Measurements from ENCODE around the gene MED16.

GRCh38 chr19:876089-876488, 16.9 kb downstream of the MED16 start:
- no peak for TF ChIP-seq SP1 (IDR thresholded peaks at IDR 0.05)
- TF ChIP-seq SP1 (CRISPR knock-in tag; IDR thresholded peaks at IDR 0.05), result no peak
- TF ChIP-seq ZNF740 (CRISPR knock-in tag; IDR thresholded peaks at IDR 0.05), result no peak
- no peak for TF ChIP-seq RELA (CRISPR knock-in tag; IDR thresholded peaks at IDR 0.05)
- no peak for TF ChIP-seq ZNF607 (CRISPR knock-in tag; IDR thresholded peaks at IDR 0.05; ENCODE audit: borderline replicate concordance)
- TF ChIP-seq ZBTB26 (CRISPR knock-in tag; IDR thresholded peaks at IDR 0.05; ENCODE audit: borderline replicate concordance), result no peak
- no peak for TF ChIP-seq ZFX (CRISPR knock-in tag; IDR thresholded peaks at IDR 0.05; ENCODE audit: low read depth)
- TF ChIP-seq, protein P1, sequence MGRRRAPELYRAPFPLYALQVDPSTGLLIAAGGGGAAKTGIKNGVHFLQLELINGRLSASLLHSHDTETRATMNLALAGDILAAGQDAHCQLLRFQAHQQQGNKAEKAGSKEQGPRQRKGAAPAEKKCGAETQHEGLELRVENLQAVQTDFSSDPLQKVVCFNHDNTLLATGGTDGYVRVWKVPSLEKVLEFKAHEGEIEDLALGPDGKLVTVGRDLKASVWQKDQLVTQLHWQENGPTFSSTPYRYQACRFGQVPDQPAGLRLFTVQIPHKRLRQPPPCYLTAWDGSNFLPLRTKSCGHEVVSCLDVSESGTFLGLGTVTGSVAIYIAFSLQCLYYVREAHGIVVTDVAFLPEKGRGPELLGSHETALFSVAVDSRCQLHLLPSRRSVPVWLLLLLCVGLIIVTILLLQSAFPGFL (CRISPR knock-in tag; IDR thresholded peaks at IDR 0.05), result no peak
- no peak for TF ChIP-seq FOSL2 (CRISPR knock-in tag; IDR thresholded peaks at IDR 0.05)
- TF ChIP-seq, protein P2, sequence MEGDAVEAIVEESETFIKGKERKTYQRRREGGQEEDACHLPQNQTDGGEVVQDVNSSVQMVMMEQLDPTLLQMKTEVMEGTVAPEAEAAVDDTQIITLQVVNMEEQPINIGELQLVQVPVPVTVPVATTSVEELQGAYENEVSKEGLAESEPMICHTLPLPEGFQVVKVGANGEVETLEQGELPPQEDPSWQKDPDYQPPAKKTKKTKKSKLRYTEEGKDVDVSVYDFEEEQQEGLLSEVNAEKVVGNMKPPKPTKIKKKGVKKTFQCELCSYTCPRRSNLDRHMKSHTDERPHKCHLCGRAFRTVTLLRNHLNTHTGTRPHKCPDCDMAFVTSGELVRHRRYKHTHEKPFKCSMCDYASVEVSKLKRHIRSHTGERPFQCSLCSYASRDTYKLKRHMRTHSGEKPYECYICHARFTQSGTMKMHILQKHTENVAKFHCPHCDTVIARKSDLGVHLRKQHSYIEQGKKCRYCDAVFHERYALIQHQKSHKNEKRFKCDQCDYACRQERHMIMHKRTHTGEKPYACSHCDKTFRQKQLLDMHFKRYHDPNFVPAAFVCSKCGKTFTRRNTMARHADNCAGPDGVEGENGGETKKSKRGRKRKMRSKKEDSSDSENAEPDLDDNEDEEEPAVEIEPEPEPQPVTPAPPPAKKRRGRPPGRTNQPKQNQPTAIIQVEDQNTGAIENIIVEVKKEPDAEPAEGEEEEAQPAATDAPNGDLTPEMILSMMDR (CRISPR knock-in tag; IDR thresholded peaks at IDR 0.05), result no peak
- no peak for TF ChIP-seq FIP1L1 (IDR thresholded peaks at IDR 0.05; ENCODE audit: borderline replicate concordance, insufficient read depth, low read depth, low read length)
- TF ChIP-seq MYC (CRISPR knock-in tag; IDR thresholded peaks at IDR 0.05; ENCODE audit: borderline replicate concordance), result no peak
- TF ChIP-seq JUND (CRISPR knock-in tag; IDR thresholded peaks at IDR 0.05), result no peak
- TF ChIP-seq CCDC6 (CRISPR knock-in tag; IDR thresholded peaks at IDR 0.05), result no peak
